ENCODE data around the gene BRIP1.
"Not testable (repeated sequence)": the region's sequence is repeated elsewhere in the genome, so short reads cannot be mapped to it uniquely, and the experiment has no call there.

Gene BRIP1

GRCh38 chr17:61754124-61754523 is 109.2 kb downstream of the BRIP1 start:
- DNase-seq = no peak

- DNase-seq = no peak
Observed at GRCh38 chr17:61753696-61754095, 109.6 kb downstream of the BRIP1 start.

GRCh38 chr17:61750656-61751055 is 112.7 kb downstream of the BRIP1 start:
- no peak for DNase-seq

- DNase-seq = no peak
Observed at GRCh38 chr17:61749823-61750404, 113.4 kb downstream of the BRIP1 start.

- no peak for DNase-seq
Observed at GRCh38 chr17:61746248-61746985, 116.9 kb downstream of the BRIP1 start.

GRCh38 chr17:61744804-61745203 is 118.5 kb downstream of the BRIP1 start:
- no peak for DNase-seq

- no peak for DNase-seq
Observed at GRCh38 chr17:61744252-61744651, 119.1 kb downstream of the BRIP1 start.

GRCh38 chr17:61743766-61744165 is 119.6 kb downstream of the BRIP1 start:
- no peak for DNase-seq

GRCh38 chr17:61739002-61739401 is 124.3 kb downstream of the BRIP1 start:
- DNase-seq = no peak

- DNase-seq = no peak
Observed at GRCh38 chr17:61738249-61738648, 125.1 kb downstream of the BRIP1 start.

GRCh38 chr17:61737820-61738219 is 125.5 kb downstream of the BRIP1 start:
- DNase-seq = no peak

GRCh38 chr17:61736438-61736837 is 126.9 kb downstream of the BRIP1 start:
- DNase-seq = no peak

- DNase-seq = no peak
Observed at GRCh38 chr17:61735807-61736206, 127.5 kb downstream of the BRIP1 start.

- DNase-seq = no peak
Observed at GRCh38 chr17:61734466-61734865, 128.9 kb downstream of the BRIP1 start.

- DNase-seq = no peak
Observed at GRCh38 chr17:61734012-61734411, 129.3 kb downstream of the BRIP1 start.

GRCh38 chr17:61733021-61733420 is 130.3 kb downstream of the BRIP1 start:
- no peak for DNase-seq

- no peak for DNase-seq
Observed at GRCh38 chr17:61732169-61732568, 131.2 kb downstream of the BRIP1 start.

- no peak for DNase-seq
Observed at GRCh38 chr17:61731330-61731729, 132.0 kb downstream of the BRIP1 start.

GRCh38 chr17:61729690-61730268 is 133.5 kb downstream of the BRIP1 start:
- no peak for DNase-seq

GRCh38 chr17:61728297-61728836 is 135.0 kb downstream of the BRIP1 start:
- no peak for DNase-seq

GRCh38 chr17:61727798-61728197 is 135.5 kb downstream of the BRIP1 start:
- DNase-seq = not testable (repeated sequence)

- no peak for DNase-seq
Observed at GRCh38 chr17:61726977-61727376, 136.4 kb downstream of the BRIP1 start.

- no peak for DNase-seq
Observed at GRCh38 chr17:61724777-61725176, 138.6 kb downstream of the BRIP1 start.

- DNase-seq = no peak
Observed at GRCh38 chr17:61723914-61724313, 139.4 kb downstream of the BRIP1 start.

Data from GOT3 (cell line).